ENCODE data around the gene TMEM132E. TPM values are rescaled to one million over a fixed set of nuclear protein-coding genes. Genes with fewer than 3 reads are reported as not detected.

The TMEM132E gene
- total and polyA plus RNA-seq, 7 donors: 0.10 TPM; not detected in 6

DNA sequence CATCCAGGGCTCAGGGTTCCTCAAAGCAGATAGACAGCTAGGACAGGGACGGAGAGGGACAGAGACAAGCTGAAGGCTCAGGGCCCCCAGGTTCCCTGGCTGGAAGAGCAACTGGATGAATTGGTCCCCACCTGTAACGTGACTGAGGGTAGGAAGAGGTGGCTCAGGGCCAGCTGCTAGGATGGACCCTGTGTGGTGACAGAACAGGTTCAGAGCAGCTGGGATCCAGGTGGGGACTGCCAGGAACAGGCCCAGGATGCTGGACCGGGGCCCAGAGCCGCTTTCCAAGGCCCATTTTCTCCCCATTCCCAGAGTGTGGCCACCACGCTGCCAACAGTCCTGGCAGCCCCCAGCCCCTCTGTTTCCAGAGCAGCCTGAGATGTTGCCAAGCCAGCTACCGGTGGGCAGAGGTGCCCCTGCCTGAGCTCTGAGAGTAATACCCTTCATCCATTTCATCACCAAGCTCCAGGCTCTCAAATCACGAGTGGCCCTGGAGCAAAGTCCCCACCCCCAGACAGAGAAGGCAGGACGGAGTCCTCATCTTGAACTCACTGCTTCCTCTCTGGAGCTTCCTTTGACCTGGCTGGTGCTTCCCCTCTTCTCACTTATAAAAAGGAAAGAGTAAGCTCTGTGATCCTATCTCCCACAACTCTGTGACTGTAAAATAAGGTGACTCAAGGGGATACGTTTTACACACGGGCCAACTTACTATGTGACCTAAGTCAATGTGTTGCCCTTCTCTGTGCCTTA is 79.6 kb downstream of the TMEM132E start:
- intact Hi-C loops (cut with DNase I): no loop called here
- no peak for TF ChIP-seq POLR2AphosphoS5 (IDR thresholded peaks at IDR 0.05)
- WGBS, 2 donors: 66 to 73% methylated on average over 10 of the region's 10 CpGs

DNA sequence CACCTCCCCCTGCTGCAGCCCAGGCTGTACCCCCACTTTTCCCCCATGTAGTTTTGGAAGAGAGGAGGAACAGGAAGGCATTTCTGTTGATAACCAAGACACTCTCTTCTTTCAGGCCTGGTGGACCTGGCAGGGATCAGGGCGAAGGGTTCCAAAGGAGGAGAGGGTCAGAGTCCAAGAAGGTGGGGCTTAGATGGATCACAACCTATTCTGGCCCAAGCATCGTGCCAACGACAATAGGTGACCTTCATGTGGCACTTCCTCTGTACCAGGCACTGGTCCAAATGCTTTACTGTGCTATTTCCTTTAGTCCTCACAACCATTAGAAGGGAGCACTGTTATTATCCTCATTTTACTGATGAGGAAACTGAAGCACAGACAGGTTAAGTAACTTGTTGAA is 84.3 kb downstream of the TMEM132E start:
- Histone ChIP-seq H3K27ac (no peak overlapping the region), H3K9me3 (no peaks in the 10 kb centered on the region), H3K4me1 (no peaks in the 10 kb centered on the region), H3K27me3 (peaks cover 0 to 43% (median 0%) of the 10 kb centered on the region in 3 donors), H3K4me3 (no peak overlapping the region), H3K36me3 (no peaks in the 10 kb centered on the region)
- intact Hi-C loops (cut with DNase I): no loop called here
- peak; percentile 22 for DNase-seq
- TF ChIP-seq POLR2A (IDR thresholded peaks at IDR 0.05): no peak
- TF ChIP-seq, protein P1, sequence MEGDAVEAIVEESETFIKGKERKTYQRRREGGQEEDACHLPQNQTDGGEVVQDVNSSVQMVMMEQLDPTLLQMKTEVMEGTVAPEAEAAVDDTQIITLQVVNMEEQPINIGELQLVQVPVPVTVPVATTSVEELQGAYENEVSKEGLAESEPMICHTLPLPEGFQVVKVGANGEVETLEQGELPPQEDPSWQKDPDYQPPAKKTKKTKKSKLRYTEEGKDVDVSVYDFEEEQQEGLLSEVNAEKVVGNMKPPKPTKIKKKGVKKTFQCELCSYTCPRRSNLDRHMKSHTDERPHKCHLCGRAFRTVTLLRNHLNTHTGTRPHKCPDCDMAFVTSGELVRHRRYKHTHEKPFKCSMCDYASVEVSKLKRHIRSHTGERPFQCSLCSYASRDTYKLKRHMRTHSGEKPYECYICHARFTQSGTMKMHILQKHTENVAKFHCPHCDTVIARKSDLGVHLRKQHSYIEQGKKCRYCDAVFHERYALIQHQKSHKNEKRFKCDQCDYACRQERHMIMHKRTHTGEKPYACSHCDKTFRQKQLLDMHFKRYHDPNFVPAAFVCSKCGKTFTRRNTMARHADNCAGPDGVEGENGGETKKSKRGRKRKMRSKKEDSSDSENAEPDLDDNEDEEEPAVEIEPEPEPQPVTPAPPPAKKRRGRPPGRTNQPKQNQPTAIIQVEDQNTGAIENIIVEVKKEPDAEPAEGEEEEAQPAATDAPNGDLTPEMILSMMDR (IDR thresholded peaks at IDR 0.05): no peak
- TF ChIP-seq EP300 (IDR thresholded peaks at IDR 0.05): no peak
- no peak for TF ChIP-seq POLR2AphosphoS5 (IDR thresholded peaks at IDR 0.05)
- WGBS, 2 donors: 14 to 63% methylated on average over 3 of the region's 3 CpGs

More for the DNA sequence above, 79.6 kb downstream of the TMEM132E start:
- no peak for DNase-seq
- Histone ChIP-seq H3K27ac (no peak overlapping the region), H3K4me3 (no peak overlapping the region), H3K4me1 (no peaks in the 10 kb centered on the region), H3K36me3 (no peaks in the 10 kb centered on the region), H3K9me3 (no peaks in the 10 kb centered on the region), H3K27me3 (peaks cover 0 to 6% (median 0%) of the 10 kb centered on the region in 3 donors)

GRCh38 chr17:34665150-34665806 is 85.9 kb downstream of the TMEM132E start:
- Histone ChIP-seq H3K4me3 (no peak overlapping the region), H3K36me3 (no peaks in the 10 kb centered on the region), H3K9me3 (no peaks in the 10 kb centered on the region), H3K4me1 (no peaks in the 10 kb centered on the region), H3K27me3 (peaks cover 0 to 50% (median 0%) of the 10 kb centered on the region in 3 donors), H3K27ac (no peak overlapping the region)
- intact Hi-C loops (cut with DNase I): no loop called here
- peak; percentile 24 for DNase-seq
- 40 to 45% methylated on average over 12 of the region's 12 CpGs for WGBS, 2 donors
- no peak for TF ChIP-seq EP300 (IDR thresholded peaks at IDR 0.05)

- Histone ChIP-seq H3K27me3 (peaks cover 0 to 50% (median 0%) of the 10 kb centered on the region in 3 donors), H3K9me3 (no peaks in the 10 kb centered on the region), H3K36me3 (no peaks in the 10 kb centered on the region), H3K27ac (no peak overlapping the region), H3K4me1 (no peaks in the 10 kb centered on the region), H3K4me3 (no peak overlapping the region)
- intact Hi-C loops (cut with DNase I): no loop called here
- 24 to 32% methylated on average over 22 of the region's 22 CpGs for WGBS, 2 donors
- TF ChIP-seq EP300 (IDR thresholded peaks at IDR 0.05) (no peak), POLR2AphosphoS5 (IDR thresholded peaks at IDR 0.05) (no peak), POLR2A (IDR thresholded peaks at IDR 0.05) (no peak)
- TF ChIP-seq, protein P1 (IDR thresholded peaks at IDR 0.05): no peak
- no peak for DNase-seq
Measured at GRCh38 chr17:34665819-34666763, 86.7 kb downstream of the TMEM132E start.

DNA sequence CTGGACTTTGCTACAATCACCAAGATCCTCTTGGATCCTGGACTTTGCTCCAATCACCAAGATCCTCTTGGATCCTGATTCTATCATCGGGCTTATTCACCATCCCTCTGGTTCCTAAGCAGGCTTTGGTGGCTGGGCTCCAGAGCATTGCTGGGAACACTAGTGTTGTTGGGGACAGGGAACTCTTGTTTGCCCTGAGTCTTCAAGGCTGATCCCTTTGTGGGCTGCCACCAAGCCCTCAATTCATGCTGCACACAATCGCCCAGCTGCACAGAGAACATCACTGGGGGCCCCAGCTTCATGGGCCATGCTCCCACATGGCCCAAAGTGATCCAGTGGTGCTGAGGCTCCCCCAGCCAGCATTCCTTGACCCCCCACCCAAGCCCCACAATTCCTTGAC is 88.3 kb downstream of the TMEM132E start:
- Histone ChIP-seq H3K36me3 (no peaks in the 10 kb centered on the region), H3K4me3 (no peak overlapping the region), H3K4me1 (no peaks in the 10 kb centered on the region), H3K9me3 (no peaks in the 10 kb centered on the region), H3K27ac (no peak overlapping the region), H3K27me3 (peaks cover 0 to 50% (median 0%) of the 10 kb centered on the region in 3 donors)
- intact Hi-C loops (cut with DNase I): no loop called here
- DNase-seq: no peak
- TF ChIP-seq EP300 (IDR thresholded peaks at IDR 0.05) (no peak), POLR2A (IDR thresholded peaks at IDR 0.05) (no peak), POLR2AphosphoS5 (IDR thresholded peaks at IDR 0.05) (no peak)
- TF ChIP-seq, protein P1 (IDR thresholded peaks at IDR 0.05): no peak
- 69 to 81% methylated on average over 2 of the region's 2 CpGs for WGBS, 2 donors
